Cardiac fibroblast (primary cell): ENCODE measurements around the gene PPM1F.

ENCODE experiments used
- DNase-seq, 2 donors: peaks; one replicate each; pipeline versions ENCODE4 v3.0.0 to v3.0.0-alpha.2; 2010; ENCODE audit warnings: low read depth in 2 of 2
- H3K4me3 ChIP-seq, 2 donors: replicated peaks in 1 of 2; 1 replicate in 1 of 2; 2 replicates in 1 of 2; pipeline ENCODE4 v1.5.1; 2011; ENCODE audit warnings: low read depth in 2 of 2, low read length in 2 of 2, mild to moderate bottlenecking in 2 of 2, moderate library complexity in 1 of 2
- TF ChIP-seq, protein P1 (sequence below): IDR thresholded peaks from one replicate; pipeline ENCODE4 v1.5.1; 2011; ENCODE audit warnings: low read depth, mild to moderate bottlenecking, low read length, inconsistent platforms

The PPM1F gene

DNA sequence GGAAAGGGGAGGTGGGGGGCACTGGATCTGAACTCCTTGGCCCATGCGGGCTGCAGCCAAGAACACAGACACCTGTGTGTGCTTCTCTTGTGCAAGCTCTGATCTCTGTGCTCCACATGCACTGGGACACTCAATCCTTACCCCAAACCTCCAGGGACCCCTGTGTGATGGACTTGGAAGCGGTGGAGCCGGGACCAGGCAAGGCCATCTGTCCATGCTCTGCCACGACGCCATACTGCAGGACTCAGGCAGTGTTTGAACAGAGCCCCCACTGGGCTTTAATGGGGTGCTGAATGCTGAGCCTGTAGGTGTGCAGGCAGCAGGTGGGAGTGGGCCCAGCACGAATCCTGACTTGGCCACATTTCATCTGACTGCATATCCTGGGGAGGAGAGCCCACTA lies 23.4 kb downstream of the PPM1F start:
- TF ChIP-seq, protein P1, sequence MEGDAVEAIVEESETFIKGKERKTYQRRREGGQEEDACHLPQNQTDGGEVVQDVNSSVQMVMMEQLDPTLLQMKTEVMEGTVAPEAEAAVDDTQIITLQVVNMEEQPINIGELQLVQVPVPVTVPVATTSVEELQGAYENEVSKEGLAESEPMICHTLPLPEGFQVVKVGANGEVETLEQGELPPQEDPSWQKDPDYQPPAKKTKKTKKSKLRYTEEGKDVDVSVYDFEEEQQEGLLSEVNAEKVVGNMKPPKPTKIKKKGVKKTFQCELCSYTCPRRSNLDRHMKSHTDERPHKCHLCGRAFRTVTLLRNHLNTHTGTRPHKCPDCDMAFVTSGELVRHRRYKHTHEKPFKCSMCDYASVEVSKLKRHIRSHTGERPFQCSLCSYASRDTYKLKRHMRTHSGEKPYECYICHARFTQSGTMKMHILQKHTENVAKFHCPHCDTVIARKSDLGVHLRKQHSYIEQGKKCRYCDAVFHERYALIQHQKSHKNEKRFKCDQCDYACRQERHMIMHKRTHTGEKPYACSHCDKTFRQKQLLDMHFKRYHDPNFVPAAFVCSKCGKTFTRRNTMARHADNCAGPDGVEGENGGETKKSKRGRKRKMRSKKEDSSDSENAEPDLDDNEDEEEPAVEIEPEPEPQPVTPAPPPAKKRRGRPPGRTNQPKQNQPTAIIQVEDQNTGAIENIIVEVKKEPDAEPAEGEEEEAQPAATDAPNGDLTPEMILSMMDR = no peak
- no peak for DNase-seq
- H3K4me3 ChIP-seq = no peak overlapping the region

DNA sequence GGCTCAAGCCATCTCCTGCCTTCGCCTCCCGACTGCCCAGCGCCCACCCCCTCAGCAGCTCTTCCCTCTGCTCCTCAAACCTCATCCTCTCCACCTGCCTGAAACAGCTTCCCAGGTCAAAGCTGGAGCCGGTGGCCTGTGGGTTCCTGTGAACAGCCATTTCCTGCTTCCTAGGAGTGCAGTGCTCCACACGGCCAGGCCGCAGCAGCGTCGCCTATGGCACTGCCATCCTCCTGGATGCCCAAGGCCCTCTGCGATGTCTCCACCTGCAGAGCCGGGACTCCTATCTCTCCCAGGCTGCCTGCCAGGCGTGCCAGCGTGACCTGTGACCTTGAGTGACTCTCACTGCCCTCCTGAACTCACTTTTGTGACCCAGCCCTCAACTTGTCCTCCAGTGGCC lies 24.6 kb downstream of the PPM1F start:
- no peak overlapping the region for H3K4me3 ChIP-seq
- TF ChIP-seq, protein P1 = no peak

DNA sequence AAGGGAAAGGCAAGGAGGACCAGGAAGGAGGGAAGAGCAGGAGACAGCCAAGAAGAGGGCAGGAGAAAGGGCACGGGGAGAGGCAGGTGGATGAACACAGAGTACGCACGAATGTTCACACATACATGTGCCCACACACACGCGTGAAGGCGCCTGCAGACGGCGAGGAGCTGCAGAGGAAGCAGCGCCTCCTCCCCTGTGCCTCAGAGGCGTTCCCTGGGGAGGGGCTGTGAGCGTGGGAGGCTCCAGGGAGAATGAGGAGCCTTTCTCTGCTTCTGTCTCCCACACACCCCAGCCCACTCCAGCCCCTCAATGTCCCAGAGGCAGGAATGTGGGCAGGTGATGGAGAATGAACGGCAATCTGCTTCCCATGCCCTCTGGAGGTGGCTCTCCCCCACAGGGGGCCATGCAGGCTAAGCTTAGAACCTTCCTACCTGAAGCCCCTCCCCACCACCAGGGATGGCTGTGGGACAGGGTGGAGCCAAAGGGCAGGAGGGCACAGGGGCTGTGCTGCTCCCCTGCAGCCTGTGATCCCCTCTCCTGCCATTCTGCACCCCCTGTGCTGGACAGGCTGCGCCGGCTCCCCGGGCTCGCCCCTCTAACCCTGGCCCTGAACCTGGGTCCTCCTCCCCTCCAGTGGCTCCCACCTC lies 25.3 kb downstream of the PPM1F start:
- DNase-seq = no peak
- TF ChIP-seq, protein P1 = no peak
- no peak overlapping the region for H3K4me3 ChIP-seq

More for the DNA sequence above, 24.6 kb downstream of the PPM1F start:
- DNase-seq = no peak

DNA sequence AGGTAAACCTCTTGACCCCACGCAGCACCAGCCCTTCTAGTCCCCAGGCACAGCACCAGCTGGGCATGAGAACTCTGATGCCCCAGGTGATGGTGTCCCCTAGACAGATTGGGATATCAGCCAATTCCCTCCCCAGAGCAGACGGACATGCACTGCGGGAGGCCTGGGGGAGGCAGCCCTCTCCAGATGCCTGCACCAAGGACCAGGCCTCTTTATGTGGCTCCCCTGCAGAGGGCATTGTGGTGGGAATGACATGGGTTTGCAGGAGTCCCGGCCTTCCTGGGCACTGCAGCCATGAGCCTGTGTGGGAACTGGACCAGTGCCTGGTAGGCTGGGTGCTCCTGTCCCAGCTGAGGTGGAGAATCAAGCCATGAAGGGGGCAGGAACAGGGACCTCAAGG lies 25.9 kb downstream of the PPM1F start:
- no peak overlapping the region for H3K4me3 ChIP-seq
- DNase-seq = no peak
- TF ChIP-seq, protein P1 = no peak

DNA sequence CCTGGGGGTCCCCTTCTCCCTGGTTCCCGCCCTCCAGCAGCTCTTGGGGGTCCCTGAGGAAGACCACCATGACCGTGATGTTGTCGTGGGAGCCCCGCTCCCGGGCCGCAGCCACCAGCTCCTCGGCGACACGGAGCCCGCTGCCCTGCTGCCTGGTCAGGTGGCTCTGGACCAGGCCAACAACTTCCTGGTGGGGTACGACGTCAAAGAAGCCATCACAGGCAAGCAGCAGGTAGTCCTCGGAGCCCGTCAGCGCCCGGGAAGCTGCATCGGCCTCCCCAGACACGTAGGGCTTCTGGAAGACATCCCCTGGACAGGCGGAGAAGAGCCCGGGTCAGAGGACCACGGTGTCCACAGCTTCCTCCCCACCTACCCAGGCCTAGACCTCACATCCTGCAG lies 29.5 kb downstream of the PPM1F start:
- no peak for DNase-seq
- TF ChIP-seq, protein P1 = no peak
- no peak overlapping the region for H3K4me3 ChIP-seq

DNA sequence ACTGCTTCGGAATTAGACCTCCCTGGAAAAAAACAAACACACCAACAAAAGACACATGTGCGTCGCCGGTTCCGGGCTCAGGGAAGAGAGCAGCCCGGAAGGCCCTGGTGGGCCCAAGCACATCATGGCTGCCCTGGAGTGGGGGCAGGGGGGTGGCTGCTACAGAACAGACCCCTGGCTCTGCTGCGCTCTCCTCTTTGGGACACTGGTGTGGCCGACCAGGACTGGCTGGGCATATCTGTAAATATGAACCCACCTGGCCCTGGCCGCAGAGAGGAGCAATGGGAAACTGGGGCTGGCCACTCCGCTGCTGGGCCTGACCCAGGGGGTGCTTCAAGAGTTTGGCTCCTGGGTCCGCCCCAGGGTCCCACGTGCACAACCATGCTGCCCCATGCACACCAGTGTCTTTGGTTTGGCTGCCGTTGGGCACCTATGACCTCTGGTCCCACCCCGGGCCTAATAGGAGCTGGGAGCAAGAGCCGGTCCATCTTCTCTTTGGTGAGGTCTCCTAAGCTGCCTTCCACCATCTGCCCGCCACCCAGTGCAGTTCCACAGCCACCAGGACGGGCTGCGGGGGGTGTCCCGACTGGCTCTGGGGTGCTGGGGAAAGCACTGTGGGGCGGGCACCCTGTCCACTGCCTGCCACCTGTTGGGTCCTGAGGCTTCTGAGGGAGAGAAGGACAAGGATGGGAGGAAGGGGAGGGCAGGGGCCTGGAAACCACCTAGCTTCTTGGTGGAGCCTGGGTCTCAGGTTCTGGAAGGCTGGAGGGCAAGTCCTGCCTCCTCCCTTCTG lies 30.1 kb downstream of the PPM1F start:
- no peak overlapping the region for H3K4me3 ChIP-seq
- no peak for DNase-seq
- TF ChIP-seq, protein P1 = no peak
